Measurements from ENCODE around the gene SIAH3. TPM values are rescaled to one million over a fixed set of nuclear protein-coding genes. Genes with fewer than 3 reads are reported as not detected.

SIAH3 gene
- polyA plus RNA-seq, 1 donor (not counting 4 experiments of a cell fraction or from before 2014, with no cell fraction given) = 0.12 TPM

DNA sequence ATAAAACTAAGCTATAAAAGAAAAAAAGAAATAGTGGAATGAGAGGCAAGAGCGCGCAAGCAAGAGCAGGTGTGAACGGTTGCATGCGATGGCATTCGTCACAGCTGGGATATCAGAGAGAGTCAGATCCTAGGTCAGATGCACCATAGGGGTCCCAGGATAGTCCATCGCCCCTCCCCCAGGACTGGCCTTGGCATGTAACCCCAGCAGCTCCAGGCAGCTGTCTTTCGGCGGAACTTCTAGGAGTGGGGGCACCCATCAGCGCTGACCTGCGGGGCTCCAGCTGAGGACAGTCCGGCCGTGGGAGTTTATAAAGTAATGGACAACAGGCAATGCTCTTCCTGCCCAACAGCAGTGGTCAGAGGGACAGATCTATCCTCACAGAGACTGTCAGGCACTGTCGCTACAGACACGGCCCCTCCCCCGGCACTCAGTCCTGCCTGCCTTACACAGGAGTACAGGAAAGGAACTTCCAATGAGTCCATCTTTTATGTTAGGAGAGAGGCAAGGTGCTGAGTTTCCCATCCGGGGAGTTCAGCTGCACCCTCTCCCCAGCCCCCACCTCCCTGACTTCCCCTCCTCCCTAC lies 1.4 kb downstream of the SIAH3 start:
- H3K36me3 ChIP-seq (ENCODE audit: control insufficient read depth in 2 of 2, extremely low read depth in 1 of 2, insufficient read depth in 2 of 2, low read length in 2 of 2) = no peaks in the 10 kb centered on the region
- peak overlapping the region in 1 of 3 experiments; percentile 39 for H3K4me3 ChIP-seq (ENCODE audit: control insufficient read depth in 2 of 3, extremely low read depth in 1 of 3, insufficient read depth in 2 of 3, low read depth in 1 of 3, low read length in 3 of 3)
- peaks cover 56% of the 10 kb centered on the region for H3K27me3 ChIP-seq (ENCODE audit: control insufficient read depth, extremely low read depth, insufficient read depth, low read length)
- H3K9me3 ChIP-seq (ENCODE audit: control insufficient read depth, low read depth, low read length) = no peaks in the 10 kb centered on the region
- peaks cover 11% of the 10 kb centered on the region for H3K4me1 ChIP-seq (ENCODE audit: control insufficient read depth, extremely low read depth, insufficient read depth, low read length)
- no peaks in the 10 kb centered on the region for H3K9me1 ChIP-seq (ENCODE audit: control insufficient read depth, extremely low read depth, insufficient read depth, low read length)
- FAIRE-seq = no peak
- H4K20me1 ChIP-seq (ENCODE audit: control insufficient read depth, extremely low read depth, insufficient read depth, low read length) = no peaks in the 10 kb centered on the region
- H3K9ac ChIP-seq (ENCODE audit: control insufficient read depth, extremely low read depth, insufficient read depth, low read length) = no peak overlapping the region
- dilution Hi-C loops (cut with MboI; ENCODE audit: extremely low pct_ligation_motif_present, low sequenced_read_pairs) = no loop called here
- peak overlapping the region; percentile 93 for H3K4me2 ChIP-seq (ENCODE audit: control insufficient read depth, extremely low read depth, insufficient read depth, low read depth, low read length)
- TF ChIP-seq EZH2 (IDR thresholded peaks at IDR 0.05; ENCODE audit: low read length) = no peak
- TF ChIP-seq, protein P1, sequence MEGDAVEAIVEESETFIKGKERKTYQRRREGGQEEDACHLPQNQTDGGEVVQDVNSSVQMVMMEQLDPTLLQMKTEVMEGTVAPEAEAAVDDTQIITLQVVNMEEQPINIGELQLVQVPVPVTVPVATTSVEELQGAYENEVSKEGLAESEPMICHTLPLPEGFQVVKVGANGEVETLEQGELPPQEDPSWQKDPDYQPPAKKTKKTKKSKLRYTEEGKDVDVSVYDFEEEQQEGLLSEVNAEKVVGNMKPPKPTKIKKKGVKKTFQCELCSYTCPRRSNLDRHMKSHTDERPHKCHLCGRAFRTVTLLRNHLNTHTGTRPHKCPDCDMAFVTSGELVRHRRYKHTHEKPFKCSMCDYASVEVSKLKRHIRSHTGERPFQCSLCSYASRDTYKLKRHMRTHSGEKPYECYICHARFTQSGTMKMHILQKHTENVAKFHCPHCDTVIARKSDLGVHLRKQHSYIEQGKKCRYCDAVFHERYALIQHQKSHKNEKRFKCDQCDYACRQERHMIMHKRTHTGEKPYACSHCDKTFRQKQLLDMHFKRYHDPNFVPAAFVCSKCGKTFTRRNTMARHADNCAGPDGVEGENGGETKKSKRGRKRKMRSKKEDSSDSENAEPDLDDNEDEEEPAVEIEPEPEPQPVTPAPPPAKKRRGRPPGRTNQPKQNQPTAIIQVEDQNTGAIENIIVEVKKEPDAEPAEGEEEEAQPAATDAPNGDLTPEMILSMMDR (optimal IDR thresholded peaks at IDR 0.05 in 1 of 3, IDR thresholded peaks at IDR 0.05 in 1 of 3, conservative IDR thresholded peaks at IDR 0.05 in 1 of 3; ENCODE audit: extremely low read depth in 1 of 3, insufficient read depth in 2 of 3, low read length in 3 of 3) = no peak
- H3K79me2 ChIP-seq (ENCODE audit: control insufficient read depth, insufficient read depth, low read length) = no peaks in the 10 kb centered on the region
- H3K27ac ChIP-seq (ENCODE audit: control insufficient read depth, insufficient read depth, low read length) = no peak overlapping the region
- no peak for DNase-seq (ENCODE audit: low read depth, low spot score)
- H2AFZ ChIP-seq (ENCODE audit: control insufficient read depth, low read length) = peak overlapping the region; percentile 7

DNA sequence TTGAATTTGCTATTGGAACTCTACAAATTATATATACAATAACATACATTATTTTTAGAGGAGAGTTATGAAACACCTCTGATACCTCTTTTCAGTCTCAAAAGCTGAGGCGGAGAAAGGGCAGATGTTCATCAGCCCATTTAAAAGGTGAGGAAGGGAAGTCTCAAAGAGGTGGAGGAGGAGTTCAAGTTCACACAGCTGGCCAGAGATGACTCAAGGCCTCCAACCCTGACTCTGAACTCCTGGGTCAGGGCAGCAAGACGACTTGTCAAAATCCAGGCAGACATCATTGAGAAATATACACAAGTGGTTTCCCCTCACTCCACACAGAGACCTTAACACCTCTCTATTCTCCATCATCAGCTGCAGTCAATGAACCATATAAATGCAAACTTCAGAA lies 2.1 kb downstream of the SIAH3 start:
- dilution Hi-C loops (cut with MboI; ENCODE audit: extremely low pct_ligation_motif_present, low sequenced_read_pairs) = no loop called here
- Histone ChIP-seq H3K36me3 (ENCODE audit: control insufficient read depth in 2 of 2, extremely low read depth in 1 of 2, insufficient read depth in 2 of 2, low read length in 2 of 2) (no peaks in the 10 kb centered on the region), H2AFZ (ENCODE audit: control insufficient read depth, low read length) (no peak overlapping the region), H3K79me2 (ENCODE audit: control insufficient read depth, insufficient read depth, low read length) (no peaks in the 10 kb centered on the region), H4K20me1 (ENCODE audit: control insufficient read depth, extremely low read depth, insufficient read depth, low read length) (no peaks in the 10 kb centered on the region), H3K27ac (ENCODE audit: control insufficient read depth, insufficient read depth, low read length) (no peak overlapping the region), H3K9ac (ENCODE audit: control insufficient read depth, extremely low read depth, insufficient read depth, low read length) (no peak overlapping the region), H3K4me1 (ENCODE audit: control insufficient read depth, extremely low read depth, insufficient read depth, low read length) (peaks cover 11% of the 10 kb centered on the region), H3K4me2 (ENCODE audit: control insufficient read depth, extremely low read depth, insufficient read depth, low read depth, low read length) (no peak overlapping the region), H3K9me3 (ENCODE audit: control insufficient read depth, low read depth, low read length) (no peaks in the 10 kb centered on the region), H3K4me3 (ENCODE audit: control insufficient read depth in 2 of 3, extremely low read depth in 1 of 3, insufficient read depth in 2 of 3, low read depth in 1 of 3, low read length in 3 of 3) (no peak overlapping the region), H3K9me1 (ENCODE audit: control insufficient read depth, extremely low read depth, insufficient read depth, low read length) (no peaks in the 10 kb centered on the region), H3K27me3 (ENCODE audit: control insufficient read depth, extremely low read depth, insufficient read depth, low read length) (peaks cover 56% of the 10 kb centered on the region)
- no peak for FAIRE-seq
- no peak for DNase-seq (ENCODE audit: low read depth, low spot score)
- TF ChIP-seq, protein P1 (optimal IDR thresholded peaks at IDR 0.05 in 1 of 3, IDR thresholded peaks at IDR 0.05 in 1 of 3, conservative IDR thresholded peaks at IDR 0.05 in 1 of 3; ENCODE audit: extremely low read depth in 1 of 3, insufficient read depth in 2 of 3, low read length in 3 of 3) = no peak
- TF ChIP-seq EZH2 (IDR thresholded peaks at IDR 0.05; ENCODE audit: low read length) = no peak
